Activated naive CD4-positive, alpha-beta T cell treated with anti-CD3 and anti-CD28 coated beads, Interleukin-2, amount 50 U/mL, for 72 hours (primary cell): ENCODE measurements around the gene MTERF1. TPM values are rescaled to one million over a fixed set of nuclear protein-coding genes. Genes with fewer than 3 reads are reported as not detected.

ENCODE experiments used
- ATAC-seq, 2 donors: fragments of 150-1000 bp; cut with Tn5 transposase; 2 replicates each; pipeline ENCODE4 v1.10.0; 2021; ENCODE audit warnings: mild to moderate bottlenecking in 2 of 2, moderate library complexity in 2 of 2
- DNase-seq, 2 donors: peaks; one replicate each; pipeline ENCODE4 v3.0.0; 2021 to 2022; ENCODE audit warnings: low spot score in 2 of 2
- H3K27ac Mint-ChIP-seq, 2 donors: one replicate each; pipeline ENCODE4 v1.8.0; 2022; ENCODE audit warnings: mild to moderate bottlenecking in 2 of 2, mixed read lengths in 2 of 2
- H3K36me3 Mint-ChIP-seq, 2 donors: one replicate each; pipeline ENCODE4 v1.8.0; 2022; ENCODE audit warnings: mixed read lengths in 2 of 2
- H3K9me3 Mint-ChIP-seq, 2 donors: one replicate each; pipeline ENCODE4 v1.8.0; 2022; ENCODE audit warnings: mixed read lengths in 2 of 2
- total RNA-seq, 2 donors: library from RNA; stranded (reverse); gene quantifications; one replicate each; pipeline ENCODE4 v1.2.3, GENCODE V29; 2022

The MTERF1 gene
- total RNA-seq, 2 donors from 2014 or later, result 18.3 to 23.2 TPM

DNA sequence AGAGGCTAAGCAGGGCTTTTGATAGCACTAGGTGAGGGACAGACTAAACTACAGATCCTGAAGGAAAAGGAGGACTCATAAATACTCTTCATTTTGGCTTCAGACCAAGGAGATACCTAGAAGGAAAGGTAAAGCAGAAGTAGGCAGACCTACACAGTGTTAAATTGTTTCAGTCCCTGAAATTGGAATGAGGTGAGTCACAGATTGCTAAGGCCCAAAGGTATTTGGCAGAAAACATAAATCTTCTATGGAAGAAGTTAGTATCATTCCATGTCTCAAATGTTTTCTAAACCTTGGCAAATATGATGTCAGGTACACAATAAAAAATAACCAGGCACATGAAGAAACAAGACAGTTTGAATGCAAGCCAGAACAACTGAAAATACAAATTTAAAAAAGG, 30.0 kb downstream of the MTERF1 start:
- DNase-seq (no peak), ATAC-seq (no peak)
- Mint-ChIP-seq H3K36me3 (peaks cover 24 to 34% of the 10 kb centered on the region in 2 donors), H3K9me3 (peaks cover 13 to 21% of the 10 kb centered on the region in 2 donors), H3K27ac (no peak overlapping the region)

DNA sequence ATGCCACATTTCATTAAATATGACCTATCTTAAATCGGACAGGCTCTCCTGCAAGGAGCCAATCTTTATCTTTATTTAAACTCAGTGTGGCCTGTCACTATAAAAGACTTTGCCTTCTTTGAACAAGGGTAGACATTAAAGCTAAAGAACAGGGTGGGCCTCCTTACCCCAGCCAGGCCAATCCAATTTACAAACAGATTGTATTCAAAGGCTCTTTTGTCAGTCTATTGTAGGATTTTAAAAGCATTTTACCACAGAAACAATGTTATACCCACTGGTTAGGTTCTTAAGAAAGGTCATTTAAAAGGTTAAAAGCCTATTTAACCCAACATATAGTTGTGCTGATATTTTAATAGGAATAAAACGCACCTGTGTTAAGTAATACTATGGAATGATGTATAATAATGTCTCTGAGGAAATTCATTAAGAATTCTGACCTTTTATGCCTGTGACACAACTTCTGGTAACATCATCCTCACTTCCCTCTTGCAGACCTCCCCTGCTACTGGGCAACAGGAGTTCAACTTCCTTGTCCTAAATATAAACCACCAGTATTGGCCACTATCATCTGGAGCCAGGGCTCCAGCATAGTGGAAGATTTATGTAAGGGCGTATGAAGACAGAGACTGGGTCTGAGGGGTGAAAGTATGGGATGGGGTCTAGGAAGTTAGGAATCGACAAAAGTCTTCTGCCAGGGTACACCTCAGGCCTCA, 32.5 kb downstream of the MTERF1 start:
- Mint-ChIP-seq H3K27ac (no peak overlapping the region), H3K9me3 (peaks cover 13 to 14% of the 10 kb centered on the region in 2 donors), H3K36me3 (peaks cover 10 to 17% of the 10 kb centered on the region in 2 donors)
- DNase-seq (no peak), ATAC-seq (no peak)

DNA sequence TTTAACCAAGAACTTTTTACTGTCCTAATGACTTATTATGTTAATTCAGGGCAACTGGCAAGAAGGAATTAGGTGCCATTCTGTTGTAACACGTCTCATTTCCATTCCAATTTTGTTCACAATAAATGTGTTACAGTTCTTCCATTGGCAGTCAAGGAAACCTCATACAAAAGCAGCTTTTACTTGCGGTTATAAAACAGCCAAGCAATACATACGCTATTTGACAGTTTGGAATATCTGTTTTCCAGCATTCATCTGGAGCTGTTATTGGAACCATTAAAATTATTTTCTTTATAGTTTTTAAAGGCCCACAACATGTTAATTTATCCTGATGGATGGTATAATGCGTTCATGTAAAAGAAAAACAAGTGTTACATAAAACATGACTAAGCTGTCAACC, 33.3 kb downstream of the MTERF1 start:
- ATAC-seq (no peak), DNase-seq (no peak)
- H3K9me3 Mint-ChIP-seq, result peaks cover 8 to 9% of the 10 kb centered on the region in 2 donors
- H3K36me3 Mint-ChIP-seq, result peaks cover 10% of the 10 kb centered on the region in 2 donors
- no peak overlapping the region for H3K27ac Mint-ChIP-seq

DNA sequence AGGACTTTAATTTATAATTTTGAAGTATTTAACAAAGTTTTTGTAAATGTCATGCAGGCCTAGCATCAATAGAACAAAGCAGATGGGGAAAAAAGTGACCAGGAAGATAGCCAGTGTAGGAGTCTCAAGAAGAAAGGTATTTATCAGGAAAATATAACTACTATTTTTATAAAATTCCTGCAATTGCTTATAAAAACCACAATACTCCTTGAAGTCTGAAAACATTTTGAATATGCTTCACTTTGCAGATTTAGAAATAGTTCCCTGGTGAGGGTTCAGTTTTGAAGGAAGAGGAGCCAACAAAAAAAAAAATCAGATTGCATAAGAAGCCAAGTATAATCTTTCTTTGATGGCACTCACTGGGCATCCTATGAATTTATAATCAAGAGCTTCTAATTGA, 34.1 kb downstream of the MTERF1 start:
- Mint-ChIP-seq H3K9me3 (peaks cover 10 to 11% of the 10 kb centered on the region in 2 donors), H3K36me3 (peaks cover 10 to 16% of the 10 kb centered on the region in 2 donors), H3K27ac (no peak overlapping the region)
- no peak for ATAC-seq
- DNase-seq, result no peak

DNA sequence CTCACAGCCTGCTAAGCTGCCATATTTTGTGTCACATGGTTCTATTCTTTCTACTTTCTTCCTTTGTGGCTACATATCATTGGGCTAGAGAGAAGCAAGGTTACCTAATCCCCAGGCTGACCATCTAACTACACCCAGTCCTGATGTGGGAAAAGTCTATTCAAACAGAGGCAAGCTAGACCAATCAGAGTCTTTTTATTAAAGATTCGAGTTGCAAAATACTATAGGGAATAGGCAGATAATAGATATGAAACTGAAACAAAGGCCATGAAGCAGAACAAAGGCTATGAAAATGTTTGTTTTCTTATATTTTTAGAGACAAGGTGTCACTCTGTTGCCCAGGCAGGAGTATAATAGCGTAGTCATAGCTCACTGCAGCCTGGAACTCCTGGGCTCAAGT, 36.7 kb downstream of the MTERF1 start:
- Mint-ChIP-seq H3K27ac (no peak overlapping the region), H3K36me3 (peaks cover 10 to 20% of the 10 kb centered on the region in 2 donors), H3K9me3 (peaks cover 12 to 14% of the 10 kb centered on the region in 2 donors)
- no peak for ATAC-seq
- DNase-seq, result no peak

DNA sequence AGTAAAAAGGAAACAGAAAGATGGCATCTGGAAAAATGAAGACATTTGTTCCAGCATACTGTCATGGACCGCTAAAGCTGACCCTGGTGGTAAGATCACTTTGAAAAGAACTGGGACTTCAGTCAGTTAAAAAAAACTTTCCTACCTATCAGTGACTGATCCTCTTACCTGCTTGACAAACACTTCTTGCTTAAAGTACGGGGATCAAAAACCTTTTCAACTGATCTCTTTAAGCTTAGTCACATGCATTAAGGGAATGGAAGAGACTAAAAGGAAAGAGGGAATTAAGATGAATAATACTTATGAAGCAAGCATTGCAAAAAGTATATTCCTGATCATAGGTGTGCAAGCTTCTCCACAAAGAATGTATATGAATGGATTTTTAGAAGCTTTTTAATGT, 42.1 kb downstream of the MTERF1 start:
- H3K9me3 Mint-ChIP-seq, result peaks cover 5% of the 10 kb centered on the region in 2 donors
- peaks cover 0 to 10% of the 10 kb centered on the region in 2 donors for H3K36me3 Mint-ChIP-seq
- ATAC-seq (no peak), DNase-seq (no peak)
- H3K27ac Mint-ChIP-seq, result no peak overlapping the region

DNA sequence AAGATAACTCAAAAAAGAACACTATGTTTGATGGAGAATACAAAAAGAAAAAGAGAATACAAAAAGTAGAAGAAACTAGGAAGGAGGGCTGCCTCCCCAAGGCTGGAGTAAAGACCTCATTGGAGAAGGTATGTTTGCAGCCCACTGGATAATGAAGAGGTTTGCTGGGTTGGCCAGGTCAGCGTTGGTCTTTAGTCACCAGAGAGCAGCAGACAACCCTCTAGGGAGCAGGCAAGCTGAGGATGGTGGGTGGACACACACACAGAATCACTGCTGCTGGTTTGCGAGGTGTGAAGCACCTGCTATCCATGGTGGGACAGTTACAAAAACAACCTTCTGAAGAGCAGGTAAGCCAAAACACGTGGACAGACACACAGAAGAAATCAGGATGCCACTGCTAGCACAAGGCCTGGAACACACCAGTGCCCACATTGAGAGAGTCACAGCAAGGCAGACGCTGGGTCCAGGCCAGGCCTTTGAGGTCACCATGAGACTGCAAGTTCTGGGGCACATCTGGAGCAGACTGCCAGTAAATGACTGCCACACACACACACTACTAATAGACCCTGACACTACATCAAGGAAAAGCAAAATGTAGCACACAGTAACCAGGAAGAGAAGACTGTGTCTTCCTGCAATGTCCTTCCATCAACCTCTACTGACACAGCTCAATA, 43.0 kb downstream of the MTERF1 start:
- ATAC-seq (no peak), DNase-seq (no peak)
- H3K27ac Mint-ChIP-seq, result no peak overlapping the region
- peaks cover 0 to 10% of the 10 kb centered on the region in 2 donors for H3K36me3 Mint-ChIP-seq
- peaks cover 5% of the 10 kb centered on the region in 2 donors for H3K9me3 Mint-ChIP-seq

DNA sequence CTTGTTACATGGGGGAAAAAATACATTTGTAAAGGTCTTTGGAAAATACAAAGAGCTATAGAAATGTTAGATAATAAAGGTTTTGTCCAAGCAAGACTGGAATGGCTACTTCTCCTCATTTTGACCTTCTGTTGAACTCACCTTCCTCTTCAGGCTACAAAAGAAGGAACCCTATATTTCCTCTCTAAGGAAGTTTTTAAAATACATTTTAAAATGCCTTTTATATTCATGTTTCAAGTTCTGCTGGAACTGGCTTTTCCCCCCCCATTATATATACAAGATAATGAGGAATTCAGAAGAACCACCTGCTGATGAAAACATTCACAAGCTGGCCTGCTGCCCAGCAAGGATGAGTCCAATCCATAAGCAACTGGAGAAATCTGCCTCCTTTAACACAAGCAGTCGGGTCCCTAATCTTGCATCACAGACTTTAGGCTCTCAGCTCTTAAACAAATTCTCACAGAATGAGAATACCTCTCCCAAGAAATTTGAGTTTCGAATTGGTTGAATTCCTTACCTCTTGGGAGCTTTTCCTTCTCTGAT, 44.6 kb downstream of the MTERF1 start:
- no peak for ATAC-seq
- Mint-ChIP-seq H3K27ac (no peak overlapping the region), H3K36me3 (no peaks in the 10 kb centered on the region), H3K9me3 (no peaks in the 10 kb centered on the region)
- no peak for DNase-seq

DNA sequence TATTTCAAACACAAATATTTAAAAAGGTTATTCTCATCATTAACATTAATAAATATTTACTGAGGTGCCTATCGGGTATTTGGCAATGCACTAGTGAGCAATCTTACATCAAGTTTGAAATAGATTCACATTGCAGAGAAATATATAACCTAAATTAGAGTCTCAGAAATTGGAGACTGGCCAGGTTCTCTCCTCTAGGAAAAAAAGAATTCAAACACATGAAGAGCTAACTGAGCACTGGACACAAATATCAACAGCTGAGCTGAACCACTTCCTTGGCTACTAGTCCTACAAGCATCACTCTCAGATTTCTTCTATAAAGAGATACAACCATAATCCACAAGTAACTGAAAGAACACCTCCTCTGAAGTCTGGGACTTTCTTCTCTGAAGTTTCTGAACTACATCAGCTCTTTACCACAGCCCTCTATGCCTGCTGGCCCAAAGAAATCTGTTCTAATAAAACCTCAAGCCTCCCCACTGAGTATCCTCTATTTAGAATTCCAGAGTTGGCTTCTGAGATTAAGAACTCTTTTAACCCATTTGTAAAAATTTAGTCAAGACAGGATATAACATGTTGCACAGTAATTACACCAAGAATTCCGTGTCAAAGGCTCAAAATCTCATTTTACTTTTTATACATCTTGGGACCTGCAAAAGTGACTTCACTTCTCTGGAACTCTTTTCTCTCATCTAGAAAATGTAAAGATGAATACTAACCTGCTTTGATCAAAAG, 45.2 kb downstream of the MTERF1 start:
- no peak for ATAC-seq

DNA sequence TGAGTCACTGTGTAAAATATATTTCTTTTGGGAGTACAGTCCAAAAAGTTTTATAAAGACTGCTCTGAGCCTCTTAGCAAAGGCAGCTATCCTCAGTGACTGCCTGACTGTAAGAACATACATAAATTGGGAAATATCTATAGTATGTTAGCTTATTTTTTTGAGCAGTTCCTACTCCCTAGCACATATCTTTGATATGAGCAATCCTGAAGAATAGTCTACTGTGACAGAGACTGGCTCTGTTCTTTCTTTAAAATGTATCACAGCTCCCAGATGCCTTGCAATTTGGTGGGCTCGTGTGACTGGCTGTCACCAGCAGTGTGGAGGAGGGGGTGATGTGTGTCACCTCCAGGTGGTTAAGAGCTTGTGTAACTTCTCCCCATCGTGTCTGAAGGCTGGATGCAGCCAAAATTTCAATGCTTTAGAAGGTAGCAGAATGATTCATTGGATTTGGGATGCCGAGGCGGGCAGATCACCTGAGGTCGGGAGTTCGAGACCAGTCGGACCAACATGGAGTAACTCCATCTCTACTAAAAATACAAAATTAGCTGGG, 47.9 kb downstream of the MTERF1 start:
- no peaks in the 10 kb centered on the region for H3K36me3 Mint-ChIP-seq
- ATAC-seq (no peak), DNase-seq (no peak)
- no peak overlapping the region for H3K27ac Mint-ChIP-seq
- H3K9me3 Mint-ChIP-seq, result no peaks in the 10 kb centered on the region

More for the DNA sequence above, 45.2 kb downstream of the MTERF1 start:
- DNase-seq, result no peak
- H3K36me3 Mint-ChIP-seq, result no peaks in the 10 kb centered on the region
- H3K9me3 Mint-ChIP-seq, result no peaks in the 10 kb centered on the region
- no peak overlapping the region for H3K27ac Mint-ChIP-seq

DNA sequence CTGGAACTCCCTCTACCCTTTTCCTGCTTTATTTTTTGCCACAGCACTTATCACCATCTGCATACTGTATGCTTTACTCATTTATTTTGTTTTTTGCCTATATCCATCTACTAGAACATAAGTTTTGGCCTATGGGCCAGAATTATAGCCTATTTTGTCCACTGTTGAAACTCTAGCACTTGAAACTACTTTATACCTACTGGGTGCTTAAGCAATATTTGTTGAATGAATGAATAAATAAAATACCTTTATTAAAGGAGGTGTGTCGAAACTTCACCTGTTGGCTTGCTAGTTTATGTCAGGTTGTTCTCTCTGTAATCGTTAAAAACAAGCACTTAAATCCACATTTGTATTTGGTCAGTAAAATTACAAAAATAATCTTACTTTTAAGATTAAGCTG, 53.3 kb downstream of the MTERF1 start:
- ATAC-seq (no peak), DNase-seq (no peak)
- no peak overlapping the region for H3K27ac Mint-ChIP-seq
- H3K36me3 Mint-ChIP-seq, result peaks cover 17 to 20% of the 10 kb centered on the region in 2 donors
- H3K9me3 Mint-ChIP-seq, result peaks cover 16 to 19% of the 10 kb centered on the region in 2 donors

DNA sequence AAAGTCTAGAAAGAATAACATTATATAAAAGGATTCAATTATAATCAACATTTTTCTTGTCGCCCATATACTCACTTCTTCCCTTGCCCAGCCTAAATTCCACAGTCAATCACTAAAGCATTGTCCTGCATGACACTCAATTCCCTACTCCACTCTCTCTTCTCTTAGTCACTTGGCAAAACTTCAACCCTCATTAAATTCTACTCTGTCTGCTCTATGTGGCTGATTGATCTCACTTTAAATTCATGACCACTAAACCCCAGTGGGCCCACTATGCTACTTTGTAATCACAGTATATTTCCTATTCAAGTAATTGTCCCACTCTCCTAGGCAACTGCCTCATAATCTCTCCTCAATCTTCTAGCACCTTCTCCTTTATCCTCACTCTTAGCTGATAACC, 54.1 kb downstream of the MTERF1 start:
- Mint-ChIP-seq H3K9me3 (peaks cover 23 to 24% of the 10 kb centered on the region in 2 donors), H3K36me3 (peaks cover 22 to 27% of the 10 kb centered on the region in 2 donors), H3K27ac (no peak overlapping the region)
- DNase-seq, result no peak
- ATAC-seq, result no peak

DNA sequence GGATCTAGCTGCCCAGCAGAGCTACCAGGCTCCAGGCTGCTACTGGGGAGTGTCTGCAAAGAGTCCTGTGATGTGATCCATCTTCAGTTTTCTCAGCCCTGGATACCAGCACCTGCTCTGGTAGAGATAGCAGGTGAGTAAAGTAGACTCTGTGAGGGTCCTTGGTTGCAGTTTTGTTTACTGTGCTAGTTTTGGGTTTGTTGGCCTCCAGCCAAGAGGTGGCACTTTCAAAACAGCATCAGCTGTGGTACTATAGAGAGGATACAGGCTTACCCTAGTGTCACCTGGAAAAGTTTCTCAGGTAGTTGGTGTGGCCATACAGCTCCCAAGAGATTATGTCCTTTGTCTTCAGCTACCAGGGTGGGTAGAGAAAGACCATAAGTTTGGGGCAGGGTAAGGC, 56.3 kb downstream of the MTERF1 start:
- ATAC-seq, result no peak
- Mint-ChIP-seq H3K27ac (no peak overlapping the region), H3K36me3 (peaks cover 22 to 38% of the 10 kb centered on the region in 2 donors), H3K9me3 (peaks cover 34 to 38% of the 10 kb centered on the region in 2 donors)
- no peak for DNase-seq
